Activated T-cell treated with anti-CD3 and anti-CD28 coated beads, Interleukin-2, amount 50 U/mL, for 24 hours (primary cell): ENCODE results near the gene INSL3.
A peak's percentile ranks its signal among the peaks of the same experiment; 100 is the strongest.

Source experiments
- DNase-seq: peaks from one replicate; pipeline ENCODE4 v3.0.0-alpha.2; 2020
- H3K27ac Mint-ChIP-seq: 2 replicates; pipeline ENCODE4 v1.8.0; 2020; ENCODE audit warnings: mild to moderate bottlenecking, mixed read lengths
- H3K27me3 Mint-ChIP-seq: 2 replicates; pipeline ENCODE4 v1.8.0; 2020; ENCODE audit warnings: mixed read lengths
- H3K36me3 Mint-ChIP-seq: 2 replicates; pipeline ENCODE4 v1.8.0; 2020; ENCODE audit warnings: low read depth, mixed read lengths
- H3K4me1 Mint-ChIP-seq: 2 replicates; pipeline ENCODE4 v1.8.0; 2020; ENCODE audit warnings: low read depth, mixed read lengths
- H3K4me3 Mint-ChIP-seq: 2 replicates; pipeline ENCODE4 v1.8.0; 2020; ENCODE audit warnings: mild to moderate bottlenecking, moderate library complexity, mixed read lengths
- H3K9me3 Mint-ChIP-seq: 2 replicates; pipeline ENCODE4 v1.8.0; 2020; ENCODE audit warnings: mixed read lengths

INSL3 gene, protein sequence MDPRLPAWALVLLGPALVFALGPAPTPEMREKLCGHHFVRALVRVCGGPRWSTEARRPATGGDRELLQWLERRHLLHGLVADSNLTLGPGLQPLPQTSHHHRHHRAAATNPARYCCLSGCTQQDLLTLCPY

DNA sequence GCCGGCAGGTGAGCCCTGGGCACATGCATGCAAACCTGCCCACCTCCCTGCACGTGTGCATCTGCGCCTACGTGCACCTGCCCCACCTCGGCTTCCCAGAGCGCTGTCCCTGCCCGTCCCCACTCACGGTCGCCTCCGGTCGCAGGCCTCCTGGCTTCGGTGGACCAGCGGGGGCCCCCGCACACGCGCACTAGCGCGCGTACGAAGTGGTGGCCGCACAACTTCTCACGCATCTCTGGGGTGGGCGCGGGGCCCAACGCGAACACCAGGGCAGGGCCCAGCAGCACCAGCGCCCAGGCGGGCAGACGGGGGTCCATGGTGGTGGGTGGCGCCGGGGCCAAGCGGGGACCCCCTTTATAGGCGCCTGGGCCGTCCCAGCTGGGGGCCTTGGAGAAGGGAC, at the start of gene INSL3:
TSS of gene INSL3 (minus strand) at position 330 of the 400 bp plus-strand sequence. CDS start at position 317, 13 bp downstream.
- DNase-seq = no peak
- no peak within 1 kb of the TSS for H3K4me3 Mint-ChIP-seq
- peaks cover 25% of the 10 kb centered on the region for H3K36me3 Mint-ChIP-seq
- H3K4me1 Mint-ChIP-seq = no peaks in the 10 kb centered on the region
- no peak within 1 kb of the TSS for H3K27ac Mint-ChIP-seq
- no peaks in the 10 kb centered on the region for H3K27me3 Mint-ChIP-seq
- no peaks in the 10 kb centered on the region for H3K9me3 Mint-ChIP-seq

DNA sequence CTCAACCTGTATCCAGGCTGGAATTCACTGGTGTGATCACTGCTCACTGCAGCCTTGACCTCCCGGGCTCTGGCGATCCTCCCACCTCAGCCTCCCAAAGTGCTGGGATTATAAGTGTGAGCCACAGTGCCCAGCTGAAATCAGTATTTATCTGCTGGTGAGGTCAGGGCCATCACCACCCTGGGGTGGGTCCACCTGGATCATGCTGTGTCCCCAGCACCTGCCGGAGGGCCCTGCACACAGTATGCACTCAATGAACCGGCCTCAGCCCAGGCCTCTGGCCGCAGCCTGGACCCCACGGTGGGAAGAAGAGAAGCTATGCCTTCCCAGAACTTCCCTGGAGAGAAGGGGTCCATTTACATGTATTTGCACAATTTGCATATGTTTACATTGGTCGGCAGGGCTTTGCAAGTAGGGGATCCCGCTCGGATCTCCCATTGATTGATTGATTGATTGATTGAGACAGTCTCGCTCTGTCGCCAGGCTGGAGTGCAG, 47.8 kb upstream of the INSL3 start:
- Mint-ChIP-seq H3K27me3 (peaks cover 16% of the 10 kb centered on the region), H3K4me1 (peaks cover 30% of the 10 kb centered on the region), H3K27ac (peak overlapping the region; percentile 72), H3K4me3 (no peak overlapping the region), H3K36me3 (peaks cover 17% of the 10 kb centered on the region), H3K9me3 (no peaks in the 10 kb centered on the region)
- no peak for DNase-seq

DNA sequence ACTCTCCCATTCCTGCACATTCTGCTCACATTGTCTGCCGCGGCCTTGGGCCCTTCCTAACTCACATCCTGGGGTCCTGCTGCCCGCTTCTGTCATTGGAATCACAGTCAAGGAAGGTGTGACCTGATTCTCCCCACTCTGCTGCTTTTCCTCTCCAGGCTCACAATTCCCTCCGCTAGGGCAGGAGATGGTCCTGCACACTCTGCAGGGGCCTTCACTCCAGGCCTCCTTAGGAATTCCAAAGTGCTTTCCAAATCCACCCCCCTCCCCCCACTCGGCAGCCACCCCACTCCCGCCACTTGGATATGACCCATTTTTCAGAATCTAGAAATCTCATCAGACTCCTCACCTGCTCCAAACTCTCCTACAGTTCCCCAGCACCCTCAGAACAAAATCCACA, 47.4 kb upstream of the INSL3 start:
- Mint-ChIP-seq H3K36me3 (peaks cover 22% of the 10 kb centered on the region), H3K4me3 (no peak overlapping the region), H3K4me1 (peaks cover 29% of the 10 kb centered on the region), H3K27me3 (peaks cover 15% of the 10 kb centered on the region), H3K27ac (peak overlapping the region; percentile 72), H3K9me3 (no peaks in the 10 kb centered on the region)
- DNase-seq = no peak

DNA sequence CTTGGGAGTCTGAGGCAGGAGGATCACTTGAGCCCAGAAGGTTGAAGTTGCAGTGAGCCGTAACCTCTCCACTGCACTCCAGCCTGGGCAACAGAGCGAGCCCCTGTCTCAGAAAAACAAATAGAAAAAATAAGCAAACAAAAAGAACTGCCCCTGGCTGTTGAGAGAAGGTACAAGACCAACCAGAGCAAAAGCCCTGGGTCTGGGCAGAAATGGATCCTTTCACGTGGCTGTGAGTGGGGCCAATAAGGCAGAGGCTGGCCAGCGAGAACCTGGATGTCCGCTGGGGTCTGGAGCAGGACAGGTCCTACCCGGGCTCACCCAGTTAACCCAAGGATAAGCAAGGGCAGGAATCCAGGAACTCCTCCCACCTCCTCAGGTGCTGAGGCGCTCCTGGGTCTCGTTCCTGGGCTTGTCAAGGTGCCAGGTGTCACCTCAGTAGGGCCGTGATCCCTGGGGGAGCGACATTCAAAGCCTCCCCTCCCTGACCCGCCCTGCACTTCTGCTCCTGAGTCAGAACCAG, 45.7 kb upstream of the INSL3 start:
- Mint-ChIP-seq H3K27me3 (peaks cover 10% of the 10 kb centered on the region), H3K4me1 (peaks cover 33% of the 10 kb centered on the region), H3K36me3 (peaks cover 39% of the 10 kb centered on the region), H3K9me3 (no peaks in the 10 kb centered on the region), H3K27ac (peak overlapping the region; percentile 19), H3K4me3 (no peak overlapping the region)
- no peak for DNase-seq

DNA sequence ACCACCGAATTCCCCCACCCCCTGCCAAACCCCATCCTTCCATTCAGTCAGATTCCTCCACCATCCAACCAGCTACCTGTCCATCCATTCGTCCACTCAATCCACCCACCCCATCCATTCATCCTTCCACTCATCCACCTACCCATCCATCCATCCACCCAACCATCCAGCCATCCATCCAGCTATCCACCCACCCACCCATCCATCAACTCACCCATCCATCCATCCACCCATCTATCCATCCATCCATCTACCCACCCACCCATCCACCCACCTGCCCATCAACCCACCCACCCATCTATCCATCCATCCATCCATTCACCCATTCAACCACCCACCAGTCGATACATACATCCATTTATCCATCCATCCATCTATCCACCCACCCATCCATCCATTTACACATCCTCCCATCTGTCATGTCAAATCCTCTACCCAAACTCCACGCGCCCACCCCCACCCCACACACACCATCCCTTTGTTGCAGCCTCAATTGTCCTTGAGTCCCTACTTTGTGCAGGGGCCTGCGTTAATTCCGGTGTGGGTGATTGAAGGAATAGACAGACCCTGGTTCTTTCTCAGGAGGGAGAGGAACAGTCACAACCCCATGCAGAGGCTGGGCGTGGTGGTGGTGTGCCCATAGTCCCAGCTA, 45.1 kb upstream of the INSL3 start:
- Mint-ChIP-seq H3K4me3 (no peak overlapping the region), H3K4me1 (peaks cover 34% of the 10 kb centered on the region), H3K27me3 (peaks cover 7% of the 10 kb centered on the region), H3K9me3 (no peaks in the 10 kb centered on the region), H3K27ac (peak overlapping the region; percentile 100), H3K36me3 (peaks cover 45% of the 10 kb centered on the region)
- DNase-seq = peak; percentile 52

DNA sequence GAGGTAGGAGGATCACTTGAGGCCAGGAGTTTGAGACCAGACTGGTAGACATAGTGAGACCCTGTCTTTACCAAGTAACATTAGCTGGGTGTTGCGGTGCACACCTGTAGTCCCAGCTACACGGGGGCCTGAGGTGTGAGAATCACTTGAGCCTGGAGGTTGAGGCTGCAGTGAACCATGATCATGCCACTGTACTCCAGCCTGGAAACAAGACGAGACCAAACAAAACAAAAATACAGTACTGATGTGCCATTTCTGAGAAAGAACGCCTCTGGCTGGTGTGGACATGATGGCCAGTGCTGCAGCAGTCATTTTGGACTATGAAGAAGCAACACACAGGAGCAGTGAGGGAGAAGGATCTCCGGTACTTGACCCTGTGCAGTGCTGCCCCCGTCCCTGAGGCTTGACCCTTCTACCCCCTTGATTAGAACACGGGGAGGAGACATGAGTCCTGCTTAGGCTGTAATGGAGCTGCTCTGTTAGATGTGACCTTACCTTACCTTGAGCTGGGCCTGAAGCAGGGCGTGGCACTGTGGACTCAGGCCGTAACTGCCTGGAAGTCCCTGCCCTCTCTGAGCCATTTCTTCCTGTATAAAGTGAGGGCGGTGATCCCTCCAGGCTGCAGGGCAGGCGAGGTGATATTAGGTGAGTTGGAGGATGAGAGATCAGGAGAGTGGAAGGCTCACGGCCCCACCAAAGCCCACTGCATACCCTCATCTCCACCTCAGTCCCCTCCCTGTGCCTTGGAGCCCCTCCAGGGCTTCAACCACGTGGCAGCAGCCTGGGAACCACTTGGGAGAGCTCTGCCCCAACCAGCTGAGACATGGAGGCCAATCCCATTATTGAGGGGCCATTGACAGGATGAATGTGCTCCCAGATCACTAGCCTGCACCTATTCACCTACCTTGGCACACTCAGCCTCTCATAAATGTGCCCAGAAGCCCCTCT, 44.3 kb upstream of the INSL3 start:
- H3K4me1 Mint-ChIP-seq = peaks cover 34% of the 10 kb centered on the region
- peaks cover 53% of the 10 kb centered on the region for H3K36me3 Mint-ChIP-seq
- H3K9me3 Mint-ChIP-seq = no peaks in the 10 kb centered on the region
- DNase-seq = peak; percentile 73
- peak overlapping the region; percentile 33 for H3K4me3 Mint-ChIP-seq
- H3K27me3 Mint-ChIP-seq = peaks cover 2% of the 10 kb centered on the region
- peak overlapping the region; percentile 100 for H3K27ac Mint-ChIP-seq

DNA sequence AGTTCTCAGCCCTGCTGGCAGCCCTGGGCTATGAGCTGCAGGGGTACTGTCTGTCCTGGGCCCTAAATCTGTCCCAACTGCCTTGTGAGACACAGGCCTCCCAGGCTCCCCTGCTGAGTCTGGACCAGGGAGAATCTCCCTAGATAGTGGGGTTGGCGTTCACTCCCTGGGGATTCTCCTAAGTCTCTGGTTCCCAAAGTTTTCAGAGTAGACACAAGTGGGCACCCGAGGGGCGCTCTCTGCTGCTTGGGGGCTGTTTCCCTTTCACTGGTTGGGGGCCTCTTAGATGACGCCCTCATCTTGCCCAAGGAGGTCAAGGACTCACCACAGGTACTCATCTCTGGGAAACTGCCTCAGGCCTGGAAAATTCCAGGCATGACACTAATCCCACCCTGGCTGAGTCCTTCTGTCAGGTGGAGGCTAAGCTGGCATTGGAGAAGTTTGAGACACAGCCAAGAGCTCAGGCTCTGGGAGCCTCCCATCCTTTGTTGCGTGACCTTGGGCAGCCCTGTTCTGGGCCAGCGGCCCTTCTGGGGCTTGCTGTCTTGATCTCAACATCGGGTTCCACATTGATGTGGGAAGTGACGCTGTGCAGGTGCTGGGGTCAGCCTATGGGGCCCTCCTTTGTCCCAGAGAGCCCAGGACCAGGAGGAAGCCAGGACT, 42.3 kb upstream of the INSL3 start:
- Mint-ChIP-seq H3K4me3 (peak overlapping the region; percentile 95), H3K27me3 (no peaks in the 10 kb centered on the region), H3K36me3 (peaks cover 64% of the 10 kb centered on the region), H3K9me3 (no peaks in the 10 kb centered on the region), H3K27ac (peak overlapping the region; percentile 100), H3K4me1 (peaks cover 40% of the 10 kb centered on the region)
- peak; percentile 45 for DNase-seq

DNA sequence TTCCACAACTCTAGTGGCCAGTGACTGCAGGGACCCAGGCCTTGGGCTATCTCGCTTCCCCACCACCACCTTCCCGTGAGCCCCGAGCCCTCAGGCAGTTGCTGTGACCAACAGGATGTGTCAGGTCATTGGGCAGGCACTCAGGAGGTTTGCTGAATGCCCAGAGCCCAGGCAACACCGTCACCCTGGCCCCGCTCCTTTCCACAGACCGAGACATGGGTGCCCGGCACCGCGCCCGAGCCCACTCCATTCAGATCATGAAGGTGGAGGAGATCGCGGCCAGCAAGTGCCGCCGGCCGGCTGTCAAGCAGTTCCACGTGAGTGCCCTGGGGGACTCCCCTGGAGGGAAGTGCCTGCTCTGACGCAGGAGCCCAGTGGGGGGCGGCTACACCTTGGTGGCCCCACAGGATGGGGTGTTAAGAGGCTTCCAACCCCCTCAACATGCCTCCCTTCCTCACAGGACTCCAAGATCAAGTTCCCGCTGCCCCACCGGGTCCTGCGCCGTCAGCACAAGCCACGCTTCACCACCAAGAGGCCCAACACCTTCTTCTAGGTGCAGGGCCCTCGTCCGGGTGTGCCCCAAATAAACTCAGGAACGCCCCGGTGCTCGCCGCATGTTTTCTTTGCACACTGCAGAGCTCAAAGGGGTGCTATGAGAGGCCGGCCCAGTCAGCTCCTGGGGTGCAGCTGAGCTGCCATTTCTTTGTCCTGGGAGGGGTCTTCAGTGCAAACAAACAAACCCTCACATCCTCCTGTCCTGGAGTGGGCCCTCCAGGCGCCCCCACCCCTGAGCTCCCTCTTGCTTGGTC, 41.6 kb upstream of the INSL3 start:
- Mint-ChIP-seq H3K27me3 (no peaks in the 10 kb centered on the region), H3K4me1 (peaks cover 40% of the 10 kb centered on the region), H3K36me3 (peaks cover 64% of the 10 kb centered on the region), H3K27ac (peak overlapping the region; percentile 100), H3K4me3 (peak overlapping the region; percentile 95), H3K9me3 (no peaks in the 10 kb centered on the region)
- DNase-seq = peak; percentile 46

DNA sequence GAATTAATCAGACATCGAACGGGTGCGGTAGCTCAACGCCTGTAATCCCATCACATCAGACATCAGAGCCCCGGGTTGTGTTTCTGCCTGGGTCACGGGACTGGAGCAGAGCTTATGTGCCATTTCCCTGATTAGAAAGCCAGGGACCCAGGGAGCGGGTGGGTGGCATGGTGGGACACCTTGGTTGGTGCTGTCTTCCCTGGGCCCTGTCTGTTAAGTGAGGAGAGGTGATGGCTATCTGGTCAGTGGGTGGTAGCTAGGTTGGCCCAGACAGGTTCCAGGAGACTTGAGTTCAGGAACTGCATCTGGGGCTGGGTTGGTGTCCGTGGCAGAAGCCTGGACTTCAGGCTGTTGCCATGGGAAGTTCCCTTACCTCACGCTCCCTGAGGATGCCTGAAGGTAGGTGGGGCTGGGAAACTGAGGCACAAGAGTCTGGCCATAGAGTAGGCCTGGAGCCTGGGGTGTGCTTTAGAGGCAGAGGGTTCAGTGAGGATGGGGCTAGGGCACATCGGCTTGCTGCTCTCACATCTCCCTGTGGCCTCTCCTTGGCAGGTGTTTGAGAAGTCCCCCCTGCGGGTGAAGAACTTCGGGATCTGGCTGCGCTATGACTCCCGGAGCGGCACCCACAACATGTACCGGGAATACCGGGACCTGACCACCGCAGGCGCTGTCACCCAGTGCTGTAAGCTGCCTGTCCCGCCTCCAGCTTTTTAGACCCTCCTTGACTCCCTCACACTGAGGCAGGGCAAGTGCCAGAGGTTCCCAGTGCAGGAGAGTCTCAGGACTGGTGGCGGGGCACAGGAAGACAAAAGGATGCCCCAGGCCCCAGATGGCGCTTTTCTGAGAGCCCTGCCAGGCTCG, 40.5 kb upstream of the INSL3 start:
- Mint-ChIP-seq H3K9me3 (no peaks in the 10 kb centered on the region), H3K36me3 (peaks cover 64% of the 10 kb centered on the region), H3K27me3 (no peaks in the 10 kb centered on the region), H3K4me1 (peaks cover 40% of the 10 kb centered on the region), H3K27ac (peak overlapping the region; percentile 100), H3K4me3 (peak overlapping the region; percentile 95)
- DNase-seq = peak; percentile 54

DNA sequence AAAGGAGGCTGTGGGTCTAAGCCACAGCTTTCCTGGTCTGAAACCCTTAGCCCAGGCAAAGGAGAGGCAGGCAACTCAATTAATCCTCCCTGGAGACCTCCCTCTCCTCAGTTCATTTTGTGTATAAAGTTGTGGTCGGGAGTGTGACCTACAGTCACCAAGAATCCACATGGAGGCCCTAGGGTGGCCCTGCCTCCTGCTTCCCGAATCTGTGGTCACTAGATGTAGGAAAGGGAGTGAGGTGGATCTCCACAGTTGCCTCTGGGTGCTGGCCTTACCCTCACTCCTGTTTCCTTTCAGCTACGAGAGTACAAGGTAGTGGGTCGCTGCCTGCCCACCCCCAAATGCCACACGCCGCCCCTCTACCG, 39.7 kb upstream of the INSL3 start:
- peak; percentile 62 for DNase-seq
- Mint-ChIP-seq H3K4me3 (peak overlapping the region; percentile 95), H3K9me3 (no peaks in the 10 kb centered on the region), H3K36me3 (peaks cover 64% of the 10 kb centered on the region), H3K4me1 (peaks cover 40% of the 10 kb centered on the region), H3K27ac (peak overlapping the region; percentile 100), H3K27me3 (no peaks in the 10 kb centered on the region)

DNA sequence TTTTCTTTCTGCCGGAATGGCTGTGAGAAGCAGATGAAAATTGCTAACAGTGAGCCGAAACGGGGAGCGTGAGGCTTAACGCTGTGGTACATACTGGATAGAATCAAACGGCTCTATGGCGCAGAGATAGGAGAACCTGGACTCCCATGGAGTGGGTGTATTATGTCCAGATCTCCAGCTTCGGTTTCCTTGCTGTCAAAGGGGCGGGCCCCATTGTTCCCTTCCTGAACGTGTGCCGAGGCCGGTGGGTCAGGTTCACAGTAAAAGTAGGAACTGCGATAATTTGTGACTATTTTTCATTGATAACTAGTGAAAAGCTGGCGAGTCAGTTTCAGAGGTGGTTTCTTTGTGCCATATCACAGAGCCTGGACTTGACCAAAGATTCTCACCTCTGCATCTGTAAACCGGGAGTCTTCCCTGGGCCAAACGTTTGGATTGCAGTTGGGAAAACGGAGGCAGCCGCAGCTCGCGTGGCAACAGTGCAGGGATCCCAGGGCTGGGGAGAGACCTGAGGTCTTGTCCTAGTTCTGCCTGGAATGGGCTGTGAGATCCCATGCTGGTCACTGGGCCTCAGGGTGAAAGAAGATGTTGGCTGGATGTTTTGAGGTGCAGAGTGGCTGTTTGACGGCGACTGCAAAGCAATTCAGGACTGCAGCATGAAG, 39.1 kb upstream of the INSL3 start:
- Mint-ChIP-seq H3K9me3 (no peaks in the 10 kb centered on the region), H3K4me3 (peak overlapping the region; percentile 95), H3K36me3 (peaks cover 60% of the 10 kb centered on the region), H3K27ac (peak overlapping the region; percentile 100), H3K4me1 (peaks cover 42% of the 10 kb centered on the region), H3K27me3 (no peaks in the 10 kb centered on the region)
- DNase-seq = no peak

DNA sequence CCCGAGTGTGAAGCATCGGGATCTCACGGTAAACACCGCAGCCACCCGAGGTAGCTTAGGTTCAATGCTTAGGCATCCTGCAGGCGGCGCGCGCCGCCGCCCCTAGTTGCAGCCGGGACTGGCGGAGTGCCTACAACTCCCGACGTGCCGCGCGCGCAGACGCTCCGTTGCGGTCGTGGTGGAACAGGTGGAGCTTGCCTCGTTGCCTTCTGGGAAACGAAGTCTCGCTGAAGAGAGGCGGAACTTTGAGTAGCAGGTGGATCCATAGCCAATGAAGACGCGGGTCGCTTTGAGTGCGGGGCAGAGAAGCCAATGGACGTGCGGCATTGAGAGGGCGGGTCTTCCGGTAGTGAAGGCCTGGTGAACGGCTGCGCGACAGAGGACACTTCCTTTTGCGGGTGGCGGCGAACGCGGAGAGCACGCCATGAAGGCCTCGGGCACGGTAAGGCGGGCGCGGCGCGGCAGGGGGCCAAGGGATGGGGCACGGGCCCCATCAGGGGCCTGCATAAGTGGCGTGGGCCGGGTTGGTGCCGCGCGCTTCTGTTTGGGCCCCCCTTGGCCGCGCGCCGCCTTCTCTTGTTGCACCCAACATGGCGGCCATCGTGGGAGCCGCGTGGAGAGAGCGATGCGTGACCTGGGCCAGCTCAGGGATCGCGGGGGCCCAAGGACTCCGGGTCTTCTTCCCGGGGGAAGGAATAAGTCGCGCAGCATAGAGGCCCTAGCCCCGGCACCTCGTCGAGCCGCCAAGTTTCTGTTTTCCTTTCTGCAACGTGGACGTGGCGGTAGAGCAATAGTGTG, 38.4 kb upstream of the INSL3 start, which contains the start of gene RPL18A:
TSS of gene RPL18A (plus strand) at position 378 of the 798 bp plus-strand sequence. CDS start at position 425, 47 bp downstream.
- H3K27ac Mint-ChIP-seq = peak within 1 kb of the TSS; percentile 100
- H3K4me3 Mint-ChIP-seq = peak within 1 kb of the TSS; percentile 95
- peaks cover 40% of the 10 kb centered on the region for H3K4me1 Mint-ChIP-seq
- peaks cover 52% of the 10 kb centered on the region for H3K36me3 Mint-ChIP-seq
- no peaks in the 10 kb centered on the region for H3K27me3 Mint-ChIP-seq
- no peaks in the 10 kb centered on the region for H3K9me3 Mint-ChIP-seq
- DNase-seq = peak; percentile 97
